CD4-positive, alpha-beta T cell treated with Interleukin-12 subunit alpha and Interleukin-12 subunit beta, for 1 hour (primary cell): ENCODE results near the gene TKFC.
"Not testable (repeated sequence)": the region's sequence is repeated elsewhere in the genome, so short reads cannot be mapped to it uniquely, and the experiment has no call there.

ENCODE experiments used
- DNase-seq: peaks from one replicate; pipeline ENCODE4 v3.0.0-alpha.2; 2020

The TKFC gene

GRCh38 chr11:61369372-61370348 is 36.6 kb downstream of the TKFC start:
- DNase-seq: no peak

- DNase-seq: no peak
These were observed 37.4 kb downstream of the TKFC start for GRCh38 chr11:61370349-61371005.

GRCh38 chr11:61372659-61373420 is 39.8 kb downstream of the TKFC start:
- no peak for DNase-seq

GRCh38 chr11:61375761-61376108 is 42.7 kb downstream of the TKFC start:
- no peak for DNase-seq

GRCh38 chr11:61377461-61378160 is 44.6 kb downstream of the TKFC start:
- DNase-seq: no peak

GRCh38 chr11:61378713-61379313 is 45.8 kb downstream of the TKFC start:
- no peak for DNase-seq

- no peak for DNase-seq
These were observed 47.9 kb downstream of the TKFC start for GRCh38 chr11:61380884-61381283.

GRCh38 chr11:61383859-61384258 is 50.8 kb downstream of the TKFC start:
- DNase-seq: not testable (repeated sequence)

GRCh38 chr11:61384271-61385242 is 51.5 kb downstream of the TKFC start:
- no peak for DNase-seq

GRCh38 chr11:61390161-61390560 is 57.1 kb downstream of the TKFC start:
- no peak for DNase-seq

GRCh38 chr11:61392981-61393595 is 60.1 kb downstream of the TKFC start:
- DNase-seq: peak; percentile 21
